Psoas muscle (tissue), 8 donors: ENCODE results near the gene TCAIM. TPM values are rescaled to one million over a fixed set of nuclear protein-coding genes. Genes with fewer than 3 reads are reported as not detected.

ENCODE experiments used
- ATAC-seq, 4 donors: fragments of 200-7000 bp; cut with Tn5 transposase; one replicate each; pipeline ENCODE4 v1.9.1; 2020; ENCODE audit warnings: moderate library complexity in 3 of 4, mild to moderate bottlenecking in 2 of 4
- DNase-seq, 2 donors: peaks; one replicate each; pipeline ENCODE4 v3.0.0-alpha.2; 2020
- H3K27ac ChIP-seq: fragments of 200-600 bp; one replicate; pipeline ENCODE4 v1.8.0; 2022
- H3K27me3 ChIP-seq, 3 donors: fragments of 200-600 bp in 1 of 3; one replicate each; pipeline versions ENCODE4 v1.6.1 to v1.8.0; 2013 to 2022; ENCODE audit warnings: low read length in 2 of 3, mild to moderate bottlenecking in 2 of 3, moderate library complexity in 1 of 3; ENCODE audit not compliant: insufficient read depth in 3 of 3
- H3K36me3 ChIP-seq, 2 donors: fragments of 200-600 bp in 1 of 2; one replicate each; pipeline versions ENCODE4 v1.6.1 to v1.8.0; 2013 to 2022; ENCODE audit warnings: low read depth in 1 of 2, mild to moderate bottlenecking in 1 of 2, moderate library complexity in 1 of 2; ENCODE audit not compliant: insufficient read depth in 1 of 2
- H3K4me1 ChIP-seq: fragments of 200-600 bp; one replicate; pipeline ENCODE4 v1.8.0; 2022
- H3K4me3 ChIP-seq: fragments of 200-600 bp; one replicate; pipeline ENCODE4 v1.8.0; 2022; ENCODE audit warnings: mild to moderate bottlenecking
- H3K9me3 ChIP-seq: fragments of 200-600 bp; one replicate; pipeline ENCODE4 v1.8.0; 2022
- CTCF ChIP-seq: fragments of 200-600 bp; IDR thresholded peaks from one replicate; pipeline ENCODE4 v1.8.0; 2022; ENCODE audit warnings: antibody characterized with exemption
- WGBS, 3 donors: extraction: QIAGEN DNeasy Blood & Tissue Kit; methylation state at CpG; one replicate each; pipeline versions ENCODE4 v1.1.6 to v1.1.7; 2013; 5-methylcytosine and 5-hydroxymethylcytosine counted together
- intact Hi-C, 2 donors: fragments of 100-400 bp; cut with DNase I; formaldehyde crosslinking; loops; one replicate each; pipeline versions ENCODE4 v1.11.0 to v1.14.2; 2022
- polyA plus RNA-seq, 3 donors: library from polyadenylated mRNA; stranded (reverse); fragments of 200-250 nt; gene quantifications; one replicate each; pipeline ENCODE4 v1.2.3, GENCODE V29; 2013
- total RNA-seq, 4 donors: library from RNA; stranded (reverse); fragmentation: NEBNext Ultra II Directional in 2 of 4; extraction: Animal tissue kit (Norgen Biotek cat#: 25700) in 2 of 4; gene quantifications; one replicate each; pipeline versions ENCODE4 v1.2.1 to v1.2.4, GENCODE V29; 2021 to 2023
- donor health status: healthy with polysubstance abuse.
- donor health status: DM: no; HTN: no; CAD: no; lungs with moderate emphysema.
- donor health status: Bipolar disorder and iron deficiency.
- donor health status: healthy.
- donor health status: DM: yes; HTN: yes; CAD: no.
- donor health status: DM: no; HTN: no; CAD: no.
- donor health status: DM: no; HTN: no; CAD: no.
- donor health status: DM: yes; HTN: yes; CAD: no.

The TCAIM gene
- total and polyA plus RNA-seq, 7 donors: 13.3 to 31.0 (median 19.3) TPM

GRCh38 chr3:44424758-44425157 is 86.2 kb downstream of the TCAIM start:
- Histone ChIP-seq H3K9me3 (no peaks in the 10 kb centered on the region), H3K4me3 (no peak overlapping the region), H3K4me1 (no peaks in the 10 kb centered on the region), H3K27me3 (no peaks in the 10 kb centered on the region), H3K27ac (no peak overlapping the region), H3K36me3 (no peaks in the 10 kb centered on the region)
- WGBS, 3 donors: 55 to 62% (median 56%) methylated on average over 3 of the region's 3 CpGs
- intact Hi-C loops: no loop called here
- ATAC-seq (no peak), DNase-seq (no peak)
- TF ChIP-seq CTCF: no peak

GRCh38 chr3:44427683-44428082 is 89.1 kb downstream of the TCAIM start:
- ATAC-seq: no peak
- no peak for TF ChIP-seq CTCF
- WGBS, 3 donors: 75 to 83% (median 78%) methylated on average over 3 of the region's 3 CpGs

GRCh38 chr3:44428910-44429309 is 90.3 kb downstream of the TCAIM start:
- no peak for DNase-seq
- Histone ChIP-seq H3K4me3 (no peak overlapping the region), H3K27ac (no peak overlapping the region), H3K36me3 (no peaks in the 10 kb centered on the region), H3K9me3 (no peaks in the 10 kb centered on the region), H3K27me3 (no peaks in the 10 kb centered on the region), H3K4me1 (no peaks in the 10 kb centered on the region)
- WGBS, 3 donors: 70 to 77% (median 76%) methylated on average over 7 of the region's 7 CpGs
- TF ChIP-seq CTCF: no peak
- intact Hi-C loops: no loop called here
- no peak for ATAC-seq

More at GRCh38 chr3:44427683-44428082, 89.1 kb downstream of the TCAIM start:
- no peaks in the 10 kb centered on the region for H3K9me3 ChIP-seq
- no peaks in the 10 kb centered on the region for H3K27me3 ChIP-seq
- H3K27ac ChIP-seq: no peak overlapping the region
- DNase-seq: no peak
- no peaks in the 10 kb centered on the region for H3K36me3 ChIP-seq
- no peaks in the 10 kb centered on the region for H3K4me1 ChIP-seq
- intact Hi-C loops: no loop called here
- no peak overlapping the region for H3K4me3 ChIP-seq

- H3K4me3 ChIP-seq: no peak overlapping the region
- no peaks in the 10 kb centered on the region for H3K4me1 ChIP-seq
- DNase-seq: no peak
- WGBS, 3 donors: 88 to 95% (median 94%) methylated on average over 6 of the region's 6 CpGs
- TF ChIP-seq CTCF: no peak
- no peak overlapping the region for H3K27ac ChIP-seq
- no peaks in the 10 kb centered on the region for H3K9me3 ChIP-seq
- intact Hi-C loops: no loop called here
- no peak for ATAC-seq
- no peaks in the 10 kb centered on the region for H3K27me3 ChIP-seq
- no peaks in the 10 kb centered on the region for H3K36me3 ChIP-seq
Observed at GRCh38 chr3:44429459-44429858, 90.9 kb downstream of the TCAIM start.

GRCh38 chr3:44430466-44430865 is 91.9 kb downstream of the TCAIM start:
- Histone ChIP-seq H3K4me1 (no peaks in the 10 kb centered on the region), H3K4me3 (no peak overlapping the region), H3K36me3 (no peaks in the 10 kb centered on the region), H3K27me3 (no peaks in the 10 kb centered on the region), H3K27ac (no peak overlapping the region), H3K9me3 (no peaks in the 10 kb centered on the region)
- 36 to 49% (median 39%) methylated on average over 4 of the region's 4 CpGs for WGBS, 3 donors
- ATAC-seq (no peak), DNase-seq (no peak)
- intact Hi-C loops: no loop called here
- TF ChIP-seq CTCF: no peak
